Endothelial cell of umbilical vein (primary cell): ENCODE measurements around the gene PIRT. TPM values are rescaled to one million over a fixed set of nuclear protein-coding genes. Genes with fewer than 3 reads are reported as not detected.

Source experiments
- BruUV-seq: library from RNA; stranded (reverse); fragments of 400-500 nt; replicated peaks from 2 replicates; lab custom pipeline; 2021; lab: Mats Ljungman, UMichigan
- CTCF ChIA-PET: fragments of 300-600, 350-600 bp; sonication (Branson Sonifier 250); formaldehyde crosslinking; loops from one replicate; lab custom pipeline; 2021; ENCODE audit warnings: antibody characterized with exemption, inconsistent platforms; lab: Charles Lee
- POLR2A ChIA-PET: fragments of 300-600, 350-600 bp; sonication (Branson Sonifier 250); formaldehyde crosslinking; loops from one replicate; lab custom pipeline; 2021; ENCODE audit warnings: antibody characterized with exemption, inconsistent platforms; lab: Charles Lee
- DNase-seq: peaks from one replicate; pipeline ENCODE4 v3.0.0-alpha.2; 2011; ENCODE audit warnings: low read depth, low spot score
- FAIRE-seq: peaks from 2 replicates; lab custom pipeline; 2011; peaks lifted over from hg19 to GRCh38; lab: Jason Lieb, UNC
- H2AFZ ChIP-seq: 2 replicates; pipeline ENCODE4 v1.6.0; 2012; ENCODE audit warnings: low read depth, low read length, control low read depth, inconsistent platforms
- H3K27ac ChIP-seq: 2 replicates; pipeline ENCODE4 v1.5.1; 2011; ENCODE audit warnings: low read depth, mild to moderate bottlenecking, control low read depth, low read length, moderate library complexity; ENCODE audit not compliant: insufficient read depth
- H3K27me3 ChIP-seq, 2 experiments: 2 replicates each; pipeline versions ENCODE4 v1.6.0 to v1.6.1; 2011; ENCODE audit warnings: low read length in 2 of 2, mixed read lengths in 1 of 2; ENCODE audit not compliant: control insufficient read depth in 2 of 2, insufficient read depth in 2 of 2
- H3K36me3 ChIP-seq, 2 experiments: 2 replicates in 1 of 2; 3 replicates in 1 of 2; pipeline ENCODE4 v1.5.1; 2011; ENCODE audit warnings: low read length in 2 of 2, mild to moderate bottlenecking in 1 of 2, moderate library complexity in 1 of 2; ENCODE audit not compliant: control insufficient read depth in 2 of 2, insufficient read depth in 2 of 2; ENCODE audit errors: extremely low read depth in 1 of 2
- H3K4me1 ChIP-seq: 3 replicates; pipeline ENCODE4 v1.5.1; 2011; ENCODE audit warnings: mild to moderate bottlenecking, low read length; ENCODE audit not compliant: control insufficient read depth, insufficient read depth; ENCODE audit errors: extremely low read depth
- H3K4me2 ChIP-seq: 2 replicates; pipeline ENCODE4 v1.6.1; 2011; ENCODE audit warnings: low read length, control low read depth, mixed read lengths; ENCODE audit not compliant: insufficient read depth
- H3K4me3 ChIP-seq, 3 experiments: fragments of 200-600 bp in 1 of 3; sonication (generic), shearing (Covaris generic) in 1 of 3; replicated peaks in 1 of 3; 2 replicates each; pipeline ENCODE4 v1.5.1; 2011 to 2016; ENCODE audit warnings: control low read depth in 3 of 3, low read length in 3 of 3, mild to moderate bottlenecking in 2 of 3, inconsistent platforms in 1 of 3, low read depth in 1 of 3, moderate library complexity in 1 of 3; ENCODE audit not compliant: insufficient read depth in 1 of 3
- H3K79me2 ChIP-seq: 2 replicates; pipeline ENCODE4 v1.6.0; 2012; ENCODE audit warnings: low read length, inconsistent platforms; ENCODE audit not compliant: control insufficient read depth, insufficient read depth
- H3K9ac ChIP-seq: replicated peaks from 2 replicates; pipeline ENCODE3; 2011; ENCODE audit warnings: low read length, control low read depth; ENCODE audit not compliant: insufficient read depth; ENCODE audit errors: extremely low read depth
- H3K9me1 ChIP-seq: replicated peaks from 3 replicates; pipeline ENCODE4 v1.6.0; 2011; ENCODE audit warnings: mild to moderate bottlenecking, low read length; ENCODE audit not compliant: control insufficient read depth, insufficient read depth; ENCODE audit errors: extremely low read depth
- H3K9me3 ChIP-seq: replicated peaks from 2 replicates; pipeline ENCODE4 v1.5.1; 2012; ENCODE audit warnings: low read length, inconsistent platforms; ENCODE audit not compliant: control insufficient read depth, insufficient read depth
- H4K20me1 ChIP-seq: replicated peaks from 2 replicates; pipeline ENCODE3; 2011; ENCODE audit warnings: mild to moderate bottlenecking, low read length; ENCODE audit not compliant: control insufficient read depth, insufficient read depth; ENCODE audit errors: extremely low read depth
- CTCF ChIP-seq, 2 donors: IDR thresholded peaks; 1 replicate in 1 of 2; 2 replicates in 1 of 2; pipeline ENCODE4 v1.5.1; 2011; ENCODE audit warnings: low read length in 2 of 2, mild to moderate bottlenecking in 2 of 2, moderate library complexity in 2 of 2, control low read depth in 1 of 2, inconsistent platforms in 1 of 2, low read depth in 1 of 2; ENCODE audit not compliant: insufficient read depth in 1 of 2; ENCODE audit errors: extremely low read depth in 1 of 2
- EZH2 ChIP-seq: IDR thresholded peaks from 2 replicates; pipeline ENCODE4 v1.6.1; 2012; ENCODE audit warnings: borderline replicate concordance, low read depth, mild to moderate bottlenecking, moderate library complexity, low read length, inconsistent platforms; ENCODE audit not compliant: severe bottlenecking
- FOS ChIP-seq: IDR thresholded peaks from 2 replicates; pipeline ENCODE4 v1.6.1; 2011; ENCODE audit warnings: mild to moderate bottlenecking, low read length, moderate library complexity, borderline replicate concordance; ENCODE audit not compliant: insufficient read depth
- GATA2 ChIP-seq: IDR thresholded peaks from 2 replicates; pipeline ENCODE4 v1.7.0; 2011; ENCODE audit warnings: low read depth, mild to moderate bottlenecking, moderate library complexity, mixed read lengths, low read length; ENCODE audit not compliant: insufficient read length, insufficient read depth
- JUN ChIP-seq: IDR thresholded peaks from 2 replicates; pipeline ENCODE4 v1.6.1; 2011; ENCODE audit warnings: borderline replicate concordance, low read depth; ENCODE audit not compliant: insufficient read length, insufficient read depth
- MAX ChIP-seq: IDR thresholded peaks from 2 replicates; pipeline ENCODE4 v1.6.1; 2011; ENCODE audit not compliant: insufficient read depth, insufficient read length
- MYC ChIP-seq: IDR thresholded peaks from one replicate; pipeline ENCODE4 v1.6.1; 2011; ENCODE audit warnings: mild to moderate bottlenecking, low read depth, low read length
- POLR2A ChIP-seq: IDR thresholded peaks from 2 replicates; pipeline ENCODE4 v1.6.1; 2012; ENCODE audit warnings: low read depth, mild to moderate bottlenecking, control low read depth, low read length
- POLR2AphosphoS5 ChIP-seq: IDR thresholded peaks from 2 replicates; pipeline ENCODE4 v1.6.1; 2012; ENCODE audit warnings: low read depth, mild to moderate bottlenecking, control low read depth, low read length, moderate library complexity; ENCODE audit not compliant: insufficient read depth
- dilution Hi-C: fragments of 300-500 bp; cut with MboI; formaldehyde crosslinking; loops from one replicate; pipeline ENCODE4 v1.15.0; 2019; ENCODE audit warnings: low sequenced_read_pairs; ENCODE audit not compliant: extremely low pct_ligation_motif_present
- intact Hi-C: fragments of 100-400 bp; cut with micrococcal nuclease; formaldehyde crosslinking; loops from one replicate; pipeline ENCODE4 v1.10.0; 2022
- polyA plus RNA-seq, 4 experiments: library from polyadenylated mRNA; depleted of rRNA in 3 of 4; stranded (reverse) in 3 of 4; unstranded in 1 of 4; fragments of >200 nt; gene quantifications; 2 replicates each; pipeline versions ENCODE4 v1.2.1 to v1.2.3, GENCODE V29; 2011 to 2012; ENCODE audit warnings: missing spikeins in 1 of 4
- total RNA-seq: library from RNA; stranded (reverse); gene quantifications from 2 replicates; pipeline ENCODE4 v1.2.3, GENCODE V29; 2021

Gene PIRT
- total and polyA plus RNA-seq, 2 donors (not counting 3 experiments of a cell fraction or from before 2014, with no cell fraction given) = not detected

- no peaks in the 10 kb centered on the region for H3K4me1 ChIP-seq
- dilution Hi-C loops = no loop called here
- CTCF ChIA-PET = no interaction called here
- no peaks in the 10 kb centered on the region for H4K20me1 ChIP-seq
- no peaks in the 10 kb centered on the region for H3K9me1 ChIP-seq
- POLR2A ChIA-PET = no interaction called here
- H3K4me2 ChIP-seq = no peak overlapping the region
- no peak for DNase-seq
- intact Hi-C loops = no loop called here
- H3K36me3 ChIP-seq = no peaks in the 10 kb centered on the region
- no peak overlapping the region for H3K4me3 ChIP-seq
- H3K27me3 ChIP-seq = no peaks in the 10 kb centered on the region
- H3K79me2 ChIP-seq = no peaks in the 10 kb centered on the region
- BruUV-seq = no TSS peak
- TF ChIP-seq GATA2 = no peak
- no peak for TF ChIP-seq CTCF (IDR thresholded peaks at IDR 0.05; ENCODE audit: extremely low read depth in 1 of 2, insufficient read depth in 1 of 2, low read depth in 1 of 2, low read length in 2 of 2)
- no peak for TF ChIP-seq MAX
- no peak for TF ChIP-seq POLR2AphosphoS5
- no peak for TF ChIP-seq JUN
- no peak for TF ChIP-seq POLR2A
- TF ChIP-seq MYC = no peak
- no peak for TF ChIP-seq EZH2
- no peak for TF ChIP-seq FOS
- no peaks in the 10 kb centered on the region for H3K9me3 ChIP-seq
- no peak for FAIRE-seq
- H3K27ac ChIP-seq = no peak overlapping the region
- H2AFZ ChIP-seq = no peak overlapping the region
- no peak overlapping the region for H3K9ac ChIP-seq
These were observed 34.5 kb downstream of the PIRT start for GRCh38 chr17:10803350-10803749.
